IMR-90 (cell line): Measurements from ENCODE around the gene KANK3.
"Not testable (repeated sequence)": the region's sequence is repeated elsewhere in the genome, so short reads cannot be mapped to it uniquely, and the experiment has no call there.

ENCODE experiments used
- CEBPB ChIP-seq: IDR thresholded peaks from 2 replicates; pipeline ENCODE4 v1.6.1; 2012; ENCODE audit warnings: low read depth, low read length, improper control_type of control experiment
- CHD1 ChIP-seq: IDR thresholded peaks from 2 replicates; pipeline ENCODE4 v1.6.1; 2012; ENCODE audit warnings: low read depth, low read length, improper control_type of control experiment
- MXI1 ChIP-seq: IDR thresholded peaks from 2 replicates; pipeline ENCODE4 v1.6.1; 2012; ENCODE audit warnings: low read depth, mild to moderate bottlenecking, low read length, moderate library complexity, borderline replicate concordance
- POLR2A ChIP-seq: IDR thresholded peaks from 2 replicates; pipeline ENCODE4 v1.6.1; 2012; ENCODE audit warnings: mild to moderate bottlenecking, low read depth, low read length
- RAD21 ChIP-seq: IDR thresholded peaks from 2 replicates; pipeline ENCODE4 v1.6.1; 2012; ENCODE audit warnings: low read length, improper control_type of control experiment
- RFX5 ChIP-seq: IDR thresholded peaks from 2 replicates; pipeline ENCODE4 v1.8.0; 2012; ENCODE audit warnings: low read depth, mild to moderate bottlenecking, low read length, moderate library complexity
- SMC3 ChIP-seq: fragments of 150-350 bp; IDR thresholded peaks from 2 replicates; pipeline ENCODE4 v1.6.1; 2016; ENCODE audit warnings: low read depth, mild to moderate bottlenecking, antibody characterized with exemption, low read length, moderate library complexity
- TF ChIP-seq, protein P1 (sequence below): conservative IDR thresholded peaks from 2 replicates; pipeline ENCODE4 v1.5.1; 2012; ENCODE audit warnings: mild to moderate bottlenecking, low read depth, low read length, improper control_type of control experiment
- TF ChIP-seq, protein P2 (sequence below): fragments of 150-350 bp; IDR thresholded peaks from 2 replicates; pipeline ENCODE4 v1.6.1; 2017; ENCODE audit warnings: mild to moderate bottlenecking, antibody characterized with exemption, low read length, low read depth
- TF ChIP-seq, protein P3 (sequence below): fragments of 150-350 bp; IDR thresholded peaks from 2 replicates; pipeline ENCODE4 v1.6.1; 2016; ENCODE audit warnings: low read depth, mild to moderate bottlenecking, low read length, moderate library complexity, borderline replicate concordance

DNA sequence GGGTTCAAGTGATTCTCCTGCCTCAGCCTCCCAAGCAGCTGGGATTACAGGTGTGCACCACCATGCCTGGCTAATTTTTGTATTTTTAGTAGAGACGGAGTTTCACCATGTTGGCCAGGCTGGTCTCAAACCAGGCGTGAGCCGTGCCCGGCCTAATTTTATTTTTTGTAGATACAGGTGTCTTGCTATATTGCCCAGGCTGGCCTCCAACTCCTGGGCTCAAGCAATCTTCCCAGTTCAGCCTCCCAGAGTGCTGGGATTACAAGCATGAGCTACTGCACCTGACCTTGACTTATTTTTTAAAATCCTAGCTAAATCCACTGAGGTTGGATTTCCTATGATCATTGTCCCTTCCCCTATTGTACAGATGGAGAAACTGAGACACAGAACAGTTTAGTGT, 1.6 kb downstream of the KANK3 start:
- TF ChIP-seq POLR2A, CHD1, RAD21, SMC3, MXI1, RFX5, CEBPB: not testable (repeated sequence)
- TF ChIP-seq, protein P1, sequence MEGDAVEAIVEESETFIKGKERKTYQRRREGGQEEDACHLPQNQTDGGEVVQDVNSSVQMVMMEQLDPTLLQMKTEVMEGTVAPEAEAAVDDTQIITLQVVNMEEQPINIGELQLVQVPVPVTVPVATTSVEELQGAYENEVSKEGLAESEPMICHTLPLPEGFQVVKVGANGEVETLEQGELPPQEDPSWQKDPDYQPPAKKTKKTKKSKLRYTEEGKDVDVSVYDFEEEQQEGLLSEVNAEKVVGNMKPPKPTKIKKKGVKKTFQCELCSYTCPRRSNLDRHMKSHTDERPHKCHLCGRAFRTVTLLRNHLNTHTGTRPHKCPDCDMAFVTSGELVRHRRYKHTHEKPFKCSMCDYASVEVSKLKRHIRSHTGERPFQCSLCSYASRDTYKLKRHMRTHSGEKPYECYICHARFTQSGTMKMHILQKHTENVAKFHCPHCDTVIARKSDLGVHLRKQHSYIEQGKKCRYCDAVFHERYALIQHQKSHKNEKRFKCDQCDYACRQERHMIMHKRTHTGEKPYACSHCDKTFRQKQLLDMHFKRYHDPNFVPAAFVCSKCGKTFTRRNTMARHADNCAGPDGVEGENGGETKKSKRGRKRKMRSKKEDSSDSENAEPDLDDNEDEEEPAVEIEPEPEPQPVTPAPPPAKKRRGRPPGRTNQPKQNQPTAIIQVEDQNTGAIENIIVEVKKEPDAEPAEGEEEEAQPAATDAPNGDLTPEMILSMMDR: not testable (repeated sequence)
- TF ChIP-seq, protein P2, sequence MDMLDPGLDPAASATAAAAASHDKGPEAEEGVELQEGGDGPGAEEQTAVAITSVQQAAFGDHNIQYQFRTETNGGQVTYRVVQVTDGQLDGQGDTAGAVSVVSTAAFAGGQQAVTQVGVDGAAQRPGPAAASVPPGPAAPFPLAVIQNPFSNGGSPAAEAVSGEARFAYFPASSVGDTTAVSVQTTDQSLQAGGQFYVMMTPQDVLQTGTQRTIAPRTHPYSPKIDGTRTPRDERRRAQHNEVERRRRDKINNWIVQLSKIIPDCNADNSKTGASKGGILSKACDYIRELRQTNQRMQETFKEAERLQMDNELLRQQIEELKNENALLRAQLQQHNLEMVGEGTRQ: not testable (repeated sequence)
- TF ChIP-seq, protein P3, sequence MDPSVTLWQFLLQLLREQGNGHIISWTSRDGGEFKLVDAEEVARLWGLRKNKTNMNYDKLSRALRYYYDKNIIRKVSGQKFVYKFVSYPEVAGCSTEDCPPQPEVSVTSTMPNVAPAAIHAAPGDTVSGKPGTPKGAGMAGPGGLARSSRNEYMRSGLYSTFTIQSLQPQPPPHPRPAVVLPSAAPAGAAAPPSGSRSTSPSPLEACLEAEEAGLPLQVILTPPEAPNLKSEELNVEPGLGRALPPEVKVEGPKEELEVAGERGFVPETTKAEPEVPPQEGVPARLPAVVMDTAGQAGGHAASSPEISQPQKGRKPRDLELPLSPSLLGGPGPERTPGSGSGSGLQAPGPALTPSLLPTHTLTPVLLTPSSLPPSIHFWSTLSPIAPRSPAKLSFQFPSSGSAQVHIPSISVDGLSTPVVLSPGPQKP: not testable (repeated sequence)
